A549 treated with AZD9567 at 1 μM for 4 hours (cell line): ENCODE data around the gene PHF14. TPM values are rescaled to one million over a fixed set of nuclear protein-coding genes. Genes with fewer than 3 reads are reported as not detected.

Experiments
- total RNA-seq: library from RNA; stranded (reverse); fragments of 200-300 nt; extraction: Qiagen RNA extraction; gene quantifications from 5 replicates; pipeline ENCODE4 v1.2.3, GENCODE V29; 2022; ENCODE audit not compliant: insufficient read depth

Gene PHF14
- total RNA-seq = 17.0 to 21.5 TPM (median 21.3 TPM) in 5 replicates

GRCh38 chr7:10973061-10973941, at the start of gene PHF14:
PHF14 (plus strand) TSS chr7:10973872; CDS start chr7:10974324, 452 bp downstream.

